Articular chondrocyte of knee joint (primary cell): ENCODE data around the gene RASGRF2. TPM values are rescaled to one million over a fixed set of nuclear protein-coding genes. Genes with fewer than 3 reads are reported as not detected.

Experiments used
- small RNA-seq: library from RNA; depleted of rRNA; stranded (forward); fragments of <200 nt; gene quantifications from one replicate; pipeline ENCODE3, GENCODE V24; 2012
- total RNA-seq: library from RNA; depleted of rRNA; stranded (reverse); fragments of >200 nt; gene quantifications from 2 replicates; pipeline ENCODE4 v1.2.3, GENCODE V29; 2012

Gene RASGRF2, protein sequence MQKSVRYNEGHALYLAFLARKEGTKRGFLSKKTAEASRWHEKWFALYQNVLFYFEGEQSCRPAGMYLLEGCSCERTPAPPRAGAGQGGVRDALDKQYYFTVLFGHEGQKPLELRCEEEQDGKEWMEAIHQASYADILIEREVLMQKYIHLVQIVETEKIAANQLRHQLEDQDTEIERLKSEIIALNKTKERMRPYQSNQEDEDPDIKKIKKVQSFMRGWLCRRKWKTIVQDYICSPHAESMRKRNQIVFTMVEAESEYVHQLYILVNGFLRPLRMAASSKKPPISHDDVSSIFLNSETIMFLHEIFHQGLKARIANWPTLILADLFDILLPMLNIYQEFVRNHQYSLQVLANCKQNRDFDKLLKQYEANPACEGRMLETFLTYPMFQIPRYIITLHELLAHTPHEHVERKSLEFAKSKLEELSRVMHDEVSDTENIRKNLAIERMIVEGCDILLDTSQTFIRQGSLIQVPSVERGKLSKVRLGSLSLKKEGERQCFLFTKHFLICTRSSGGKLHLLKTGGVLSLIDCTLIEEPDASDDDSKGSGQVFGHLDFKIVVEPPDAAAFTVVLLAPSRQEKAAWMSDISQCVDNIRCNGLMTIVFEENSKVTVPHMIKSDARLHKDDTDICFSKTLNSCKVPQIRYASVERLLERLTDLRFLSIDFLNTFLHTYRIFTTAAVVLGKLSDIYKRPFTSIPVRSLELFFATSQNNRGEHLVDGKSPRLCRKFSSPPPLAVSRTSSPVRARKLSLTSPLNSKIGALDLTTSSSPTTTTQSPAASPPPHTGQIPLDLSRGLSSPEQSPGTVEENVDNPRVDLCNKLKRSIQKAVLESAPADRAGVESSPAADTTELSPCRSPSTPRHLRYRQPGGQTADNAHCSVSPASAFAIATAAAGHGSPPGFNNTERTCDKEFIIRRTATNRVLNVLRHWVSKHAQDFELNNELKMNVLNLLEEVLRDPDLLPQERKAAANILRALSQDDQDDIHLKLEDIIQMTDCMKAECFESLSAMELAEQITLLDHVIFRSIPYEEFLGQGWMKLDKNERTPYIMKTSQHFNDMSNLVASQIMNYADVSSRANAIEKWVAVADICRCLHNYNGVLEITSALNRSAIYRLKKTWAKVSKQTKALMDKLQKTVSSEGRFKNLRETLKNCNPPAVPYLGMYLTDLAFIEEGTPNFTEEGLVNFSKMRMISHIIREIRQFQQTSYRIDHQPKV (N-terminal part only)
- 0.11 and 0.13 TPM in 2 replicates for total RNA-seq

DNA sequence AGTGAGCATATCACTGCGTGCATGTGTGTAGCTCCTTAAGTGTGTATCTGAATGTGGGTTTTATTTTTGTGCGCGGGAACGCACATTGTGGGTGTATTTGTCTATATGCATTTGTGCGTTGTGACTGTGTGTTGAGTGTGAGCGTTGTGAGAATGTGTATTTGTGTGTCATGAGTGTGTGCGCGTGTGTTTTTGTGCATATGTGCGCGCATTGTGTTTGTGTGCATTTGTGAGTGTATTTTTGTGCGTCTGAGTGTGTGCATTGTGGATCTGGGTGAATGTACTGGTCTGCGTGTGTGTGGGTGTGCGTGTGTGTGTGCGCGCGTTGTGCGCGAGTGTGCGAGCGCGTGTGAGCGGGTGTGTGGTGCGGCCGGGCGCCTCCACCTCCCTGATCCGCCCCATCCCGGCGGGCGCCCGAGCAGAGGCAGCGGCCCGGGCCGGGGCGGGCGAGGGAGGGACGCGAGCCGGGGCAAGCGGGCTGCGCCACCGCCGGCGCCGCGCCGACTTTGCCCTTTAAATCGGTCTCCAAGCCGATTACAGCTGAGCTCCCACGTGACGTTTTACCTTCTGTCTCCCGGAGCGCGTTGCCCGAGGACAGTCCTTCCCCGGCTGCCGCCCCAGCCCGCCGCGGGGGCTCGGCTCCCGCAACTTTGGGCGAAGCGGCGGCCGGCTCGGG lies at the start of gene RASGRF2:
Gene RASGRF2, plus strand, starts transcription at position 596 of the 675 bp plus-strand sequence. CDS start 376 bp downstream, outside the sequence.

DNA sequence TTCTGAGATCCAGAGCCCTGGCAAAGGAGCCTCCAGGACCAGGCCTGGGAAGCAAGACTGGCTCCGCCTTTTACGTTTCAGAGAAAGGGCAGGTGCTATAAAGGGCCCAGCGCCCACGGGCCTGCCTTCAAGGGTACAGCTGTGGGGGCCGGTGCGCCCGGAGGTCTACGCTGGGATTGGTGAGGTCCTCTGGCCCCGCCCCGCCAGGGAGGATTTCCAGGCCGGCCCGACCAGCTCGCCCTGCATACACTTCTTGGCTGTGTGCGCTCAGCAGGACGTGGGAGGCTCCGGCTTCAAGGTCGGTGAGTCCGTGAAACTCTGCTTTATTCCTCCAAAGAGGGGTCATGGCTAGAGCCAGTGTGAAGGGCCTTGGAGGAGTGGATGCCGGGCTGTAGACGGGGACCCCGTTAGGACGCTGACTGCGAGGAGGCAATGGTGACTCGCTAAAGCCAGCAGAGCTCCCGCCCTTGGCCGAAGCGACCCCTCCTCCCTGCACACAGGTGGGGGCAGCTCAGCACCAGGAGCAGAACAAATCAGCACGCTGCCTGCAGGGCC lies 273.0 kb downstream of the RASGRF2 start, which contains the start of gene CKMT2:
Gene CKMT2, plus strand, starts transcription at position 243 of the 555 bp plus-strand sequence. CDS start 17,811 bp downstream, outside the sequence.

Small RNA genes within 50 kb of the gene (small RNA-seq; reads per million reads assigned to genes)
- not detected for gene AC026436.1
